ENCODE measurements around the gene ANP32A.

DNA sequence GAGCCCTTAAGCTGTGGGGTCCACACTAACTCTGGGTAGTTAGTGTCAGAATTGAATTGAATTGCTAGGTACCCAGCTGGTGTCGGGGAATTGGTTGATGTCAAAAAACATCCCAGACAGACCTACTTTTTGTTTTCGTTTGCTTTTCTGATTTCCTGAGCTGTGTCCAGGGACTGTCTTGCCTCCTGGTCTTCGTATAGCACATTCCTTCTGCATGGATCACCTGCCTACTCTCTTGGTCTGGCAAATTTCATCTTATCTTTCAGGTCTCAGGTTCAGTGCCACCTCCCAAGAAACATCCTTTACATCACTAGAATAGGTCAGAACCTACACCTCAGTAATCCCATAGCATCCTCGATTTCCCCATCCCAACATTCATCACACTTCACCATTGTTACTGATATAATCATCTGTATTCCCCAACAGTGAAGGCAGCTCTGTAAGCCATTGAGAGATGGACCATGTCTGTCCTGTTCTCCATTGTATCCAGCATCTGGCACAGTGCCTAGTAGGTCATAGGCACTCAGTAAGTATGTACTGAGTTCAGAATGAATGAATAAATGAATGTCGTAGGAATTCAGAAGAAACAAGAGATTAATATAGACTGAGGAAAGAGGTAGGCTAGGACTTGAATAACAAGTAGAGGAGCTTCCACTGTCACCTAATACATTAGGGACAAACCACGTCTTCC lies 81.2 kb downstream of the ANP32A start:
- TF ChIP-seq, protein P1, sequence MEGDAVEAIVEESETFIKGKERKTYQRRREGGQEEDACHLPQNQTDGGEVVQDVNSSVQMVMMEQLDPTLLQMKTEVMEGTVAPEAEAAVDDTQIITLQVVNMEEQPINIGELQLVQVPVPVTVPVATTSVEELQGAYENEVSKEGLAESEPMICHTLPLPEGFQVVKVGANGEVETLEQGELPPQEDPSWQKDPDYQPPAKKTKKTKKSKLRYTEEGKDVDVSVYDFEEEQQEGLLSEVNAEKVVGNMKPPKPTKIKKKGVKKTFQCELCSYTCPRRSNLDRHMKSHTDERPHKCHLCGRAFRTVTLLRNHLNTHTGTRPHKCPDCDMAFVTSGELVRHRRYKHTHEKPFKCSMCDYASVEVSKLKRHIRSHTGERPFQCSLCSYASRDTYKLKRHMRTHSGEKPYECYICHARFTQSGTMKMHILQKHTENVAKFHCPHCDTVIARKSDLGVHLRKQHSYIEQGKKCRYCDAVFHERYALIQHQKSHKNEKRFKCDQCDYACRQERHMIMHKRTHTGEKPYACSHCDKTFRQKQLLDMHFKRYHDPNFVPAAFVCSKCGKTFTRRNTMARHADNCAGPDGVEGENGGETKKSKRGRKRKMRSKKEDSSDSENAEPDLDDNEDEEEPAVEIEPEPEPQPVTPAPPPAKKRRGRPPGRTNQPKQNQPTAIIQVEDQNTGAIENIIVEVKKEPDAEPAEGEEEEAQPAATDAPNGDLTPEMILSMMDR (IDR thresholded peaks at IDR 0.05): no peak
- TF ChIP-seq POLR2A (IDR thresholded peaks at IDR 0.05): no peak
